B cell (primary cell): ENCODE data around the gene CARS2.

Experiments
- EZH2 ChIP-seq: IDR thresholded peaks from 2 replicates; pipeline ENCODE4 v1.6.1; 2012; ENCODE audit warnings: borderline replicate concordance, low read depth, mild to moderate bottlenecking, moderate library complexity, low read length; ENCODE audit not compliant: insufficient read depth, poor library complexity, severe bottlenecking
- TF ChIP-seq, protein P1 (sequence below): fragments of 200-600 bp; IDR thresholded peaks from one replicate; pipeline ENCODE4 v1.8.0; 2022; ENCODE audit warnings: antibody characterized with exemption, mild to moderate bottlenecking

GRCh38 chr13:110634558-110634957, 71.4 kb downstream of the CARS2 start:
- TF ChIP-seq, protein P1, sequence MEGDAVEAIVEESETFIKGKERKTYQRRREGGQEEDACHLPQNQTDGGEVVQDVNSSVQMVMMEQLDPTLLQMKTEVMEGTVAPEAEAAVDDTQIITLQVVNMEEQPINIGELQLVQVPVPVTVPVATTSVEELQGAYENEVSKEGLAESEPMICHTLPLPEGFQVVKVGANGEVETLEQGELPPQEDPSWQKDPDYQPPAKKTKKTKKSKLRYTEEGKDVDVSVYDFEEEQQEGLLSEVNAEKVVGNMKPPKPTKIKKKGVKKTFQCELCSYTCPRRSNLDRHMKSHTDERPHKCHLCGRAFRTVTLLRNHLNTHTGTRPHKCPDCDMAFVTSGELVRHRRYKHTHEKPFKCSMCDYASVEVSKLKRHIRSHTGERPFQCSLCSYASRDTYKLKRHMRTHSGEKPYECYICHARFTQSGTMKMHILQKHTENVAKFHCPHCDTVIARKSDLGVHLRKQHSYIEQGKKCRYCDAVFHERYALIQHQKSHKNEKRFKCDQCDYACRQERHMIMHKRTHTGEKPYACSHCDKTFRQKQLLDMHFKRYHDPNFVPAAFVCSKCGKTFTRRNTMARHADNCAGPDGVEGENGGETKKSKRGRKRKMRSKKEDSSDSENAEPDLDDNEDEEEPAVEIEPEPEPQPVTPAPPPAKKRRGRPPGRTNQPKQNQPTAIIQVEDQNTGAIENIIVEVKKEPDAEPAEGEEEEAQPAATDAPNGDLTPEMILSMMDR = no peak
- TF ChIP-seq EZH2 = no peak
